ENCODE data around the gene CPLANE2.

DNA sequence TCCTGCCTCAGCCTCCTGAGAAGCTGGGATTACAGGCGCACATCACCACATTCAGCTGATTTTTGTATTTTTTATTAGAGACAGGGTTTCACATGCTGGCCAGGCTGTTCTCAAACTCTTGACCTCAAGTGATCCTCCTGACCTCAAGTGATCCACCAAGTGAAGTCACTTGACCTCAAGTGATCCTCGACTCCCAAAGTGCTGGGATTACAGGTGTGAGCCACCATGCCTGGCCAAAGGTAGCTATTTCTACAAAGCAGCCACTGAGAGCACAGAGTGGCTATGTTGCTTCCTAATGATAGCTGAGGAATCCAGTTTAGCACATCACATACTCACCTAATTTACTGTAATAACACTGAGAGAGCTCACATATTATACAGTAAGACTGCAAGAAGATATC, 44.8 kb upstream of the CPLANE2 start:
- TF ChIP-seq, protein P1, sequence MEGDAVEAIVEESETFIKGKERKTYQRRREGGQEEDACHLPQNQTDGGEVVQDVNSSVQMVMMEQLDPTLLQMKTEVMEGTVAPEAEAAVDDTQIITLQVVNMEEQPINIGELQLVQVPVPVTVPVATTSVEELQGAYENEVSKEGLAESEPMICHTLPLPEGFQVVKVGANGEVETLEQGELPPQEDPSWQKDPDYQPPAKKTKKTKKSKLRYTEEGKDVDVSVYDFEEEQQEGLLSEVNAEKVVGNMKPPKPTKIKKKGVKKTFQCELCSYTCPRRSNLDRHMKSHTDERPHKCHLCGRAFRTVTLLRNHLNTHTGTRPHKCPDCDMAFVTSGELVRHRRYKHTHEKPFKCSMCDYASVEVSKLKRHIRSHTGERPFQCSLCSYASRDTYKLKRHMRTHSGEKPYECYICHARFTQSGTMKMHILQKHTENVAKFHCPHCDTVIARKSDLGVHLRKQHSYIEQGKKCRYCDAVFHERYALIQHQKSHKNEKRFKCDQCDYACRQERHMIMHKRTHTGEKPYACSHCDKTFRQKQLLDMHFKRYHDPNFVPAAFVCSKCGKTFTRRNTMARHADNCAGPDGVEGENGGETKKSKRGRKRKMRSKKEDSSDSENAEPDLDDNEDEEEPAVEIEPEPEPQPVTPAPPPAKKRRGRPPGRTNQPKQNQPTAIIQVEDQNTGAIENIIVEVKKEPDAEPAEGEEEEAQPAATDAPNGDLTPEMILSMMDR (IDR thresholded peaks at IDR 0.05; ENCODE audit: poor library complexity, severe bottlenecking), result no peak
- no peak for TF ChIP-seq EZH2 (IDR thresholded peaks at IDR 0.05; ENCODE audit: borderline replicate concordance, insufficient read depth, low read length, poor library complexity, severe bottlenecking)
- no peak for TF ChIP-seq POLR2AphosphoS5 (IDR thresholded peaks at IDR 0.05)
- no peak for TF ChIP-seq EP300 (conservative IDR thresholded peaks at IDR 0.05; ENCODE audit: poor library complexity, severe bottlenecking)
- TF ChIP-seq TAF1 (IDR thresholded peaks at IDR 0.05; ENCODE audit: low read depth), result no peak
- no peak for TF ChIP-seq SMC3 (conservative IDR thresholded peaks at IDR 0.05; ENCODE audit: poor library complexity)
- no peak for TF ChIP-seq MXI1 (conservative IDR thresholded peaks at IDR 0.05; ENCODE audit: poor library complexity, severe bottlenecking)
- no peak for TF ChIP-seq RAD21 (conservative IDR thresholded peaks at IDR 0.05)
